Tibial nerve (tissue), 4 donors: ENCODE data around the gene SLC12A1.

ENCODE experiments used
- EP300 ChIP-seq, 2 donors: sonication (generic); formaldehyde crosslinking; IDR thresholded peaks; one replicate each; pipeline ENCODE4 v1.6.1; 2017; ENCODE audit warnings: antibody characterized with exemption in 2 of 2, mild to moderate bottlenecking in 1 of 2
- POLR2A ChIP-seq, 2 donors: fragments of 450-650 bp; IDR thresholded peaks; one replicate each; pipeline ENCODE4 v1.6.1; 2017; ENCODE audit warnings: antibody characterized with exemption in 2 of 2, mild to moderate bottlenecking in 2 of 2, moderate library complexity in 2 of 2
- TF ChIP-seq, protein P1 (sequence below), 5 experiments: fragments of 200-600 bp in 3 of 5; fragments of 450-650 bp in 2 of 5; sonication (generic) in 3 of 5; IDR thresholded peaks; one replicate each; pipeline ENCODE4 v1.5.1; 2016 to 2019; ENCODE audit warnings: antibody characterized with exemption in 5 of 5, mild to moderate bottlenecking in 3 of 5, moderate library complexity in 2 of 5

- TF ChIP-seq EP300 (IDR thresholded peaks at IDR 0.05) = no peak
- no peak for TF ChIP-seq POLR2A (IDR thresholded peaks at IDR 0.05)
- TF ChIP-seq, protein P1, sequence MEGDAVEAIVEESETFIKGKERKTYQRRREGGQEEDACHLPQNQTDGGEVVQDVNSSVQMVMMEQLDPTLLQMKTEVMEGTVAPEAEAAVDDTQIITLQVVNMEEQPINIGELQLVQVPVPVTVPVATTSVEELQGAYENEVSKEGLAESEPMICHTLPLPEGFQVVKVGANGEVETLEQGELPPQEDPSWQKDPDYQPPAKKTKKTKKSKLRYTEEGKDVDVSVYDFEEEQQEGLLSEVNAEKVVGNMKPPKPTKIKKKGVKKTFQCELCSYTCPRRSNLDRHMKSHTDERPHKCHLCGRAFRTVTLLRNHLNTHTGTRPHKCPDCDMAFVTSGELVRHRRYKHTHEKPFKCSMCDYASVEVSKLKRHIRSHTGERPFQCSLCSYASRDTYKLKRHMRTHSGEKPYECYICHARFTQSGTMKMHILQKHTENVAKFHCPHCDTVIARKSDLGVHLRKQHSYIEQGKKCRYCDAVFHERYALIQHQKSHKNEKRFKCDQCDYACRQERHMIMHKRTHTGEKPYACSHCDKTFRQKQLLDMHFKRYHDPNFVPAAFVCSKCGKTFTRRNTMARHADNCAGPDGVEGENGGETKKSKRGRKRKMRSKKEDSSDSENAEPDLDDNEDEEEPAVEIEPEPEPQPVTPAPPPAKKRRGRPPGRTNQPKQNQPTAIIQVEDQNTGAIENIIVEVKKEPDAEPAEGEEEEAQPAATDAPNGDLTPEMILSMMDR (IDR thresholded peaks at IDR 0.05) = no peak
Measured at GRCh38 chr15:48279608-48280007, 73.5 kb downstream of the SLC12A1 start.
